GM10248 (cell line): ENCODE measurements around the gene ISYNA1.

Experiments used
- CTCF ChIA-PET: fragments of 300-600 bp; sonication (Branson Sonifier 250); formaldehyde crosslinking; extraction: SDS; loops from one replicate; lab custom pipeline; 2021; ENCODE audit warnings: antibody characterized with exemption; lab: Yijun Ruan, JAX
- POLR2A ChIA-PET: fragments of 350-650 bp; sonication (Branson Sonifier 250); formaldehyde crosslinking; extraction: SDS; loops from one replicate; lab custom pipeline; 2020; ENCODE audit warnings: antibody characterized with exemption; lab: Yijun Ruan, JAX
- DNase-seq: peaks from one replicate; pipeline ENCODE4 v3.0.0; 2012; ENCODE audit errors: extremely low spot score
- TF ChIP-seq, protein P1 (sequence below): IDR thresholded peaks from 2 replicates; pipeline ENCODE4 v1.5.1; 2012; ENCODE audit warnings: mild to moderate bottlenecking, low read depth; ENCODE audit errors: extremely low read depth, missing control alignments, control extremely low read depth

Gene ISYNA1

DNA sequence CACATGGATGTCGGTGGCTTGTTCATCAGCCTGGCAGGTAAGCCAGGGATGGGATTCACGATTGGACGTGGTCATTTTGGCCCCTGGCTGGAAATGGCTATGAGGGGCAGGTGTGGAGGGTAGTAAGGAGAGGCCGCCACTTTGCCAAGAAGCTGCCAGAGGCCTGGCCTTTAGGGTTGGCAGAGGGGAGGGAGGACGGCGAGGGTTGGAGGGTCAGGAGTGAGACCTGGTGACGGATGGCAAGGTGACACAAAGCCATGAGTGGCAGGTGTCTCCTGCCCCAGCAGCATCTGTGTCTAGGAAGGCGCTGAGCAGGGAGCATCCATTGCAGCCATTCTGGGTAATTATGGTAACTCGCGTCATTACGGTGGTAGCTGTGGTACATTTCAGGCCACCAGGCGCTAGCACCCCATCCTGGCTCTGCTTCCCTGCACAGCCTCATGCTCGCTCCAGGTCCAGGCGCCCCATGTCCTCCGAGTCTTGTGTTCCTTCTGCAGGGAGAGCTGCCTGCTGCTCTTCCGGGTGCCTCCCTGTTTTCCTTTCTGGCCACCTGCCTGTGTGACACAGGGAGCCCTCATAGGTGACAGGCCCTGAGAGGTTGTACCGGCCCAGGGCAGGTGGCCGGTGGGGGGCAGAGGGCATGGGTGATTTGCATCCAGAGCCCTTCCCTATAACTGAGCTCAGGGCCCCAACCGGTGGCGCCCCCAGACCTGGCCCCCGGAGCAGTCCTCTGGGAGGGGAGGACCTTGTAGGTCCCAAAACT lies 14.5 kb downstream of the ISYNA1 start:
- DNase-seq, result no peak
- CTCF ChIA-PET, result interaction anchor here (1.1 to 16.0 kb wide), 5 partner anchors 8 to 101 kb away, joined by 3 to 380 read pairs (median 4); partner anchors contain the start of genes GDF15, LRRC25 and LSM4
- POLR2A ChIA-PET, result interaction anchor here (2.6 kb wide), 1 partner anchor 142 kb away, joined by 10 read pairs; the partner anchor contains the start of gene JUND
- TF ChIP-seq, protein P1, sequence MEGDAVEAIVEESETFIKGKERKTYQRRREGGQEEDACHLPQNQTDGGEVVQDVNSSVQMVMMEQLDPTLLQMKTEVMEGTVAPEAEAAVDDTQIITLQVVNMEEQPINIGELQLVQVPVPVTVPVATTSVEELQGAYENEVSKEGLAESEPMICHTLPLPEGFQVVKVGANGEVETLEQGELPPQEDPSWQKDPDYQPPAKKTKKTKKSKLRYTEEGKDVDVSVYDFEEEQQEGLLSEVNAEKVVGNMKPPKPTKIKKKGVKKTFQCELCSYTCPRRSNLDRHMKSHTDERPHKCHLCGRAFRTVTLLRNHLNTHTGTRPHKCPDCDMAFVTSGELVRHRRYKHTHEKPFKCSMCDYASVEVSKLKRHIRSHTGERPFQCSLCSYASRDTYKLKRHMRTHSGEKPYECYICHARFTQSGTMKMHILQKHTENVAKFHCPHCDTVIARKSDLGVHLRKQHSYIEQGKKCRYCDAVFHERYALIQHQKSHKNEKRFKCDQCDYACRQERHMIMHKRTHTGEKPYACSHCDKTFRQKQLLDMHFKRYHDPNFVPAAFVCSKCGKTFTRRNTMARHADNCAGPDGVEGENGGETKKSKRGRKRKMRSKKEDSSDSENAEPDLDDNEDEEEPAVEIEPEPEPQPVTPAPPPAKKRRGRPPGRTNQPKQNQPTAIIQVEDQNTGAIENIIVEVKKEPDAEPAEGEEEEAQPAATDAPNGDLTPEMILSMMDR, result no peak

DNA sequence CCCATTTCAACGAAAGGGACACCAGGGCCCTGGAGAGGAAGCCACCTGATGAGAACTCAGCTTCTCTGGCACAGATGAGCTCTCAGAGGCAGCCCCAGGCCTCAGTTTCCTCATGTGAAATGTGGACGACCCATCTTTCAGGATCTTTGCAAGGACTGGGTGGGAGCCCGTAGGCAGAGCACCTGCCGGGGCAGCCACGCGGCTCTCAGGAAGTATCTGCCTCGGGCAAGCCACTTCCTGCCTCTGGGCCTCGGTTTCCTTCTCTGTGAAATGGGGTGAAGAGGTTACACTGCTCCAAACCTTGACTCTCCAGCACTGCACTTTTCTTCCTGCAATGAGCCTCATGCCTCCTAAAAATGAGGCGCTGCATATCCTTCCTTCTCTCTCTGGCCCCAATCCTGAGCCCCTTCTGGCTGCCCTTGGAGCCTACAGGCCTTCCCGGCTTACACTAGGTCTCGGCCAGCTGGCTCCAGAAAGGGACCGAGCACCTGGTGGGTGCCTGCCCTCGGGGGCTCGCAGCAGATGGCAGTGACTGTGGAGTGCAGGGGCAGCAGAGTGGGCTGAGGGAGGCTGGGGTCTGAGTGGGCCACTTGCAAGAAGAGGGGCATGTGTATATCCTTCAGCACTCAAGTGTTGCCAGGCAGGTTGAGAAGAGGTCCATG lies 15.3 kb downstream of the ISYNA1 start:
- TF ChIP-seq, protein P1, result no peak
- POLR2A ChIA-PET, result interaction anchor here (1.5 to 2.6 kb wide), 2 partner anchors 141 to 143 kb away, joined by 4 to 10 read pairs; partner anchors contain the start of gene JUND
- no peak for DNase-seq
- CTCF ChIA-PET, result interaction anchor here (1.1 to 16.0 kb wide), 4 partner anchors 9 to 94 kb away, joined by 3 to 380 read pairs (median 4); partner anchors contain the start of genes GDF15 and LRRC25

DNA sequence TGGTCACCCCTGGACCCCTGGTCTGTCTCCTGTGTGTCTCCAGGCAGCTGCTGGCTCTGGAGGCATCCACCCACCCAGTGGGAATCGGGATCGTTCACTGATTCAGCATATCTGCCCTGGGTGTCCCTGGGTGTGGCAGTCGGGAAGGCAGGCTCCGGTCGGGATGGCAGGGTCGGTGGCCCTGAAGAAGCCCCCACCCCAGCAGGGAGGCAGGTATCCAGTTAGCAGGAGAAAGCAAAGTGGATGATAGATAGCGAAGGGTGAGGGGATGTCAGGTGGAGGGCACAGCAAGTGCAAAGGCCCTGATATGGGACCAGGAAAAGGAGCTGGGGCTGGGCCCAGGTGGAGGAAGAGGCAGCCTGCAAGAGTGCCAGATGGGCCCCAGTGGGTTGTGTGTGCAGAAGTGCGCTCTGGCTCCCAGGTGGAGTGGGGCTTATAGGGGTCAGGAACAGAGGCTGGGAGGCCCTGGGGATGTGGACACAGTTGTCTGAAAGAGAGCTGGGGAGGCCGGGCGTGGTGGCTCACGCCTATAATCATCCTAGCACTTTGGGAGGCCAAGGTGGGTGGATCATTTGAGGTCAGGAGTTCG lies 16.5 kb downstream of the ISYNA1 start:
- DNase-seq, result no peak
- ChIA-PET POLR2A (interaction anchor here (1.5 to 2.6 kb wide), 2 partner anchors 140 to 141 kb away, joined by 4 to 10 read pairs; partner anchors contain the start of gene JUND), CTCF (interaction anchor here (0.7 to 16.0 kb wide), 6 partner anchors 10 to 93 kb away, joined by 3 to 380 read pairs (median 4); partner anchors contain the start of genes GDF15 and LRRC25)
- TF ChIP-seq, protein P1, result no peak

DNA sequence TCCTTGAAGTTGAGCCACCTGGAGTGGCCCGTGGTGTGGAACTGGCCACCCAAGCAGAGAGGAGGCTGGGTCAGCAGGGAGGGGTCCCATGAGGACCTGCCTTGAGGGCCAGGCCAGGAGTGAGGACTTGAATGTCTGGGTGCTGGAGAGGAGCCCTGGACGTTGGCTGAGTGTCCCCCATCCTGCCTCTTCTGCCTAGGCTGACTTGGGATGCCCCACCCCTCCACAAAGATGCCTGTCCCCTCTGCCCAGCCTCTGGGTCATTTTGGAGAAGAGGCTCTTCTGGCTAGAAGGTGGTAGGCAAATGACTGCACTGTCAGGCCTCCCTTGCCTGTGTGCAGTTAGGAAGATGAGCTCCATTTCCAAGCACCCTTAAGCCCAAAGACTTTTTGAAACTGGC lies 17.0 kb downstream of the ISYNA1 start:
- TF ChIP-seq, protein P1, result no peak
- no peak for DNase-seq
- POLR2A ChIA-PET, result interaction anchor here (1.5 to 2.6 kb wide), 2 partner anchors 139 to 141 kb away, joined by 4 to 10 read pairs; partner anchors contain the start of gene JUND
- CTCF ChIA-PET, result interaction anchor here (0.7 to 16.0 kb wide), 6 partner anchors 8 to 92 kb away, joined by 3 to 380 read pairs (median 4); partner anchors contain the start of genes GDF15 and LRRC25

DNA sequence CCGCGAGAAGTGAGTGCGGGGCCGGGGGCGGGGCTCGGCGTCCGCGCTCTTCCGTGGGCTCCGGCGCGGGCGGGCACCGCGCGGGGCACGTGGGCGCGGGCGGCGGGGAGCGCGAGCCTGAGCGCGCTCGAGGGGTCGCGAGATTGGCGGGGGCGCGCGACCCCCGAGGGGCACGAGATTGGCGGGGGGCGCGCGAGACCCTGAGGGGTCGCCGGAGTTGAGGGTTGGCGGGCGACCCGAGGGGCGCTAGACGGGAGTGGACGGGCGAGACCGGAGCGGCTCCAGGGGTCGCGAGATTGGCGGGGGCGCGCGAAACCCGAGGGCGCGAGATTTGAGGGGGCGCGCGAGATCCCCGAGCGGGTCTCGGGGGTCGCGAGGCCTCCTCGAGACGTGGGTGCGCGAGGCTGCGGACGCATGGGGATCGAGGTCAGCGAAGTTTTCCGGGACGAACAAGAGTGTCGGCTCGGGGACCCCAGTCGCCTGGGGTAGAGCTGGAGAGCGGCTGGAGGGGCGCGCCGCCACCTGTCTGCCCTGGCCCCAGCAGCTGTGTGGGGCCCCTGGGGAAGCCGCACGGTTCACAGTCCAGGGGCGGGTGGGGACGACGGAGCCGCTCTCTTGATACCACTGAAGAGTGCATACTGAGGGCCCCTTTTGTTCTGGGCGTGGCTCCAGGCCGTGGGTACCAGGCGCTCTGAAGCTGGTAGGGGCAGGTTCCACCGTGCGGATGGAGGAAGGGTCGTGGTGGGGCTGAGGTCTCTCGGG lies 18.1 kb downstream of the ISYNA1 start:
- CTCF ChIA-PET, result interaction anchor here (0.7 to 16.0 kb wide), 13 partner anchors 9 to 168 kb away, joined by 3 to 380 read pairs (median 5); partner anchors contain the start of genes GDF15, JUND and LRRC25
- DNase-seq, result no peak
- TF ChIP-seq, protein P1, result no peak
- POLR2A ChIA-PET, result interaction anchor here (1.1 to 1.6 kb wide), 3 partner anchors 91 to 499 kb away, joined by 3 to 12 read pairs (median 3); partner anchors contain the start of genes COPE and JUND
